GM12874 (cell line): ENCODE results near the gene ANK3.

Experiments used
- TF ChIP-seq, protein P1 (sequence below): IDR thresholded peaks from 2 replicates; pipeline ENCODE4 v1.5.1; 2011; ENCODE audit warnings: low read depth, mild to moderate bottlenecking, control low read depth, low read length, moderate library complexity; ENCODE audit not compliant: insufficient read depth

ANK3 gene

DNA sequence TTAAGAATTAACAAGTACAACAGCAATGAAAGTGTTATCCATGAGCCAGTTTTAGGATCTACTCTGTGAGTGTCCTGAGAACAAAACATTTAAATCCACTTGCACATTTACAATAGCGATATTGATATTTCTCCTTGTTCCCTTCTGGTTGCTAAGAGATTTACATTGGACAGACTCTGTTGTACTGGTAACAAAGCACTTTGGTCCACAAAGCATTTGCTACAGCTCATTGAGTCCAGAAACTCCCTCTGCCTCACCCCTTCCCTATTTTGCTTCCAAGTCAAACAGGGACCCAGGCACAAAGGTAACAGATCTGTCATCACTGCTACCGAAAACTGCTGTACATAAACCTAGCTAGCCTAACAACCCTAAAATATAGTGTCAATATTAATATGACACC is 2.1 kb downstream of the ANK3 start:
- TF ChIP-seq, protein P1, sequence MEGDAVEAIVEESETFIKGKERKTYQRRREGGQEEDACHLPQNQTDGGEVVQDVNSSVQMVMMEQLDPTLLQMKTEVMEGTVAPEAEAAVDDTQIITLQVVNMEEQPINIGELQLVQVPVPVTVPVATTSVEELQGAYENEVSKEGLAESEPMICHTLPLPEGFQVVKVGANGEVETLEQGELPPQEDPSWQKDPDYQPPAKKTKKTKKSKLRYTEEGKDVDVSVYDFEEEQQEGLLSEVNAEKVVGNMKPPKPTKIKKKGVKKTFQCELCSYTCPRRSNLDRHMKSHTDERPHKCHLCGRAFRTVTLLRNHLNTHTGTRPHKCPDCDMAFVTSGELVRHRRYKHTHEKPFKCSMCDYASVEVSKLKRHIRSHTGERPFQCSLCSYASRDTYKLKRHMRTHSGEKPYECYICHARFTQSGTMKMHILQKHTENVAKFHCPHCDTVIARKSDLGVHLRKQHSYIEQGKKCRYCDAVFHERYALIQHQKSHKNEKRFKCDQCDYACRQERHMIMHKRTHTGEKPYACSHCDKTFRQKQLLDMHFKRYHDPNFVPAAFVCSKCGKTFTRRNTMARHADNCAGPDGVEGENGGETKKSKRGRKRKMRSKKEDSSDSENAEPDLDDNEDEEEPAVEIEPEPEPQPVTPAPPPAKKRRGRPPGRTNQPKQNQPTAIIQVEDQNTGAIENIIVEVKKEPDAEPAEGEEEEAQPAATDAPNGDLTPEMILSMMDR: no peak

DNA sequence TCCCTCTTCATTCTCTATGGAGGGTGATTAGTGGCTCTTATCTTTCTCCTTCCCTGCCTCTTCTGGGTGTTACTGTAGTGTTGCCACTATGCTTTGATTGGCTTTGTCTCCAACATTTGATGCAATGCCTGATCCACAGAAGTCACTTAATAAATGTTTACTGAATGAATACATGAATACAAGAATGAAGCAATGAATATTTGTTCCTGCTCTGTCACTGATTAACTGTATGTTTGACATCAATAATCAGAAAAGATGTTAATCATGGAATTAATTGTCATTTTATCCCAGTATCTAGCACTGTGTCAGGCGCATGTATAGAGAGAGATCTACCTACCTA is 4.3 kb downstream of the ANK3 start:
- TF ChIP-seq, protein P1: no peak

DNA sequence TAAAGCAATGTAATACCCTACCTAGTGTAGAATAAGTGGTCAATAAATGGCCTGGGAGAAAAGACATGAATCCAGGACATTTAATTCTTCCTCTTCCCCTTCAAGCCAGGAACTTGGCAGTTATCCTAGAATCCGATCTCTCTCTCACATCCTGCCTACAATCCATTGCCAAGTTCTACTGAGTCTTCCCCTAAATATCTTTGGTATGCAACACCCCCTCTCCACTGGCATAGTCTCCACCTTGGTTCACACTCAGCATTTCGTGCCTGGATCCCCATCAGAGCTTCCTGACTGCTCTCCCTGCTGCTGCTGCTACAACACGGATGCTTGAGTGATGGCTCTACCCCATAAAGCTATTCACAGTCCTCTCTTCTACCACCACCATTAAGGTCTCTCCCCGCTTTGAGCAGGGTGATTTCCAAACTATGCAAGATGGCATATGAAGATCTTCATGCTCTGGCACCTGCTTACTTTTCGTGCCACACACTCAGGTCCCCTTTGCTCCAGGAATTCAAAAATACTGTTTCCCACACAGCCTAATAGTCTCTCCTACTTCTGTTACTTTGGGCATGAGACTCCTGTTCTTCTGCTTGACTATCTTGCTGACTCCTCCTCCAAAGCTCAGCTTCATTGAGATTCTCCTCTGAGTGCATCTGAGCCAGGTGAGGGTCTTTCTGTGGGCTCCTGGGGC is 4.8 kb downstream of the ANK3 start:
- TF ChIP-seq, protein P1: no peak

DNA sequence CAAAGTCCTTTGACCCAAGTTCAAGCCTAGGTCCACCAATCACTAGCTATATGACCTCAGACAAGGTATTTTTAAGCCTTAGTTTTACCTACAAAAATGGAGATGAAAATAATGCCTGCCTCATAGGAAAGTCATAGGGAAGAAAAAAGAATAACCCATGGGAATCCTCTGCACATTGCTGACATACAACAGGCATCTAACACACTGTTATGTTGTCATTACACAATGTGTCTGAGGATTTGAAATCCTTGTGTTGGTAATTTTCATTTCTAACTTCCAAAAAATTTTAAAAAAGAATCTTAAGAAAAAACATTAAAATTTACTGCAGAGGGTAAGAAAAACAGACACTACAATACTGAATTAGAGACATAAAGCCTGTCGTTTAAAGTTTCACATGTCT is 5.7 kb downstream of the ANK3 start:
- TF ChIP-seq, protein P1: no peak

DNA sequence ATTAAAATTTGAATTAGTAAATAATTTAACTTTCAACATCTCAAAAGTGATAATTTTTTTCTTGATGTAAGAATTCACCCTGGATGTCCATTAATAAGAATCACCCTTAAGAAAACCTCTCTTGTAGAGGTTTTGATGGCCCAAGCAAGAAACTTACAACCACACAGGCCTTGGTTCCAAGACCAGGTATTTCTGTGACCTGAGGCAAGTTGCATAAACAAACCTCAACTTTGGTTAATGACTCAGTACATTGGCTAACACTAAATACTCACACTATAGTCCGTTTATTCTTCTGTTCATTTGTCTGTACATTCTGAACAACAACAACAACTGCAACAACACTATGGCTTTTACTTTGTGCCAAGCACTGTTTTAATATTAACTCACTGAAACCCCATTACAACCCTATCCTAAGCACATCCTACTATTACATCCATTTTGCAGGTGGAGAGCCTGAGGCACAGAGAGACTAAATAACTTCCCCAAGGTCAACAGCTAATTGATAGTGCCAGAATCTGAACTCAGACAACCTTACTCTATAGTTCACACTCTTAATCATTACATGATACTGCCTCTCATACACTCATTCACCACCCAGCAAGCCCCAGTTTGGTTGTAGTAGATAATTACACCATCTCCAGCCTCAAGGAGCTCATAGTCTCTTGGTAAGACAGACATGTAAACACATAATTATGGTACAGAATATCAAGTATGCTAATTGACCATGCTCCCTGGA is 6.6 kb downstream of the ANK3 start:
- TF ChIP-seq, protein P1: no peak

DNA sequence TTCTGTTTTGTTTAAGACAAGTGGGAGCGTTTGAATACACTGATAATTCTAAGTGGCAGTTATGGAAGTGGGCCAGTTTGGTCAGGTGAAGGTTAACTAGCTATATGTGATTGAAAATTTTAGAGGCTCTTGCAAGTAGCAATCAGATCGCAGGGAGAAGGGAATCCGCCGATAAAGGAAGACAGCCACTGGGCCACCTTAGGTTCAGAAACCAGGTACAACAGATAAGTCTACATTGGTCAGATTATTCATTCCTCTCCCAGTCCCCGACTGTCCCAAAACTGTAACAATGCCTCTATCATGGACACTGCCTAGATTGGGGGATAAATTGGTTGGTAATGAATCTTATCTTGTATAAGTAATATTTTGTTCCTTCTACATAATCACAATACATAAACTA is 8.9 kb downstream of the ANK3 start:
- TF ChIP-seq, protein P1: no peak

DNA sequence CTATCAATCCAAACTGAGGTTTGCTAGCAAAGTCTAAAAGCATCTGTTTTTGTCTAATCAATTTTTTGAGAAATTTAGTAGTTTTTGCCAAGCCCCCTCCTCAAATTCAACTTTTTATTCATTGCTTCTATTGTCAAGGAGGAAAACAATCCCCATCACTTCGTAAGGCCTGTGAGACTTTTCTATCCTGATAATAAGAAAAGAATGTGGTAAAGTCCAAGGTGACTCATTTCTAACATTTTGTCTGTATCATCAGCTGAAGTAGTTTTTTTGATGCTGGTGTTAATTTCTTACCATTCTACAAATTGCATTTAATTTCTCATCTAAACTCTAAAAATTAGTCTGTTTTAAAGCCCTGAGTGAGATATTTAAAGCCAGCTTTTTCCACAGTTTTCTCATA is 11.7 kb downstream of the ANK3 start:
- TF ChIP-seq, protein P1: no peak
